ENCODE data around the gene GALC. TPM values are rescaled to one million over a fixed set of nuclear protein-coding genes. Genes with fewer than 3 reads are reported as not detected.

Gene GALC
- total and polyA plus RNA-seq, 7 donors, result 3.0 to 22.8 (median 11.3) TPM

DNA sequence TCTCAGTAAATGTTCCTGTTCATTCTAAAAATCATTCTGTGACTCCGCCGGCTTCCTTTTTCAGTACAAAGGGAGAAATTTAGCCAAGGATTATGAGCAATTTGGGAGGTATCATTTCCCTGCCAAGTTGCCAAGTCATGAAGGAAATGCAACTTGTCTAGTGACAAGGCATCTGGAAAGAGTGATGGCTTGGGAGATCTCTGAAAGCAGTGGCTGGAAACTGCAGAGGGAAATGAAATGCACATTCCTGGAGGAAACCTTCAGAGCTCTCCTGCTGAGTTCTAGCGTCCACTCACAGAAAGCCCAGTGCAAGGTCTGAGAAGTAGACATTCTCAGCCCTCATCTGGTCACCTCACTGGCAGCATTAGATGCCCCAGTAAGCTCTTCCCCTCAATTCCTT is 91.7 kb downstream of the GALC start:
- no peak for DNase-seq
- Histone ChIP-seq H3K4me3 (no peak overlapping the region), H3K9me3 (no peaks in the 10 kb centered on the region), H3K27ac (no peak overlapping the region), H3K36me3 (no peaks in the 10 kb centered on the region), H3K4me1 (no peaks in the 10 kb centered on the region), H3K27me3 (no peaks in the 10 kb centered on the region)
- intact Hi-C loops (cut with DNase I), result no loop called here
- no peak for TF ChIP-seq POLR2A (IDR thresholded peaks at IDR 0.05)
- TF ChIP-seq, protein P1, sequence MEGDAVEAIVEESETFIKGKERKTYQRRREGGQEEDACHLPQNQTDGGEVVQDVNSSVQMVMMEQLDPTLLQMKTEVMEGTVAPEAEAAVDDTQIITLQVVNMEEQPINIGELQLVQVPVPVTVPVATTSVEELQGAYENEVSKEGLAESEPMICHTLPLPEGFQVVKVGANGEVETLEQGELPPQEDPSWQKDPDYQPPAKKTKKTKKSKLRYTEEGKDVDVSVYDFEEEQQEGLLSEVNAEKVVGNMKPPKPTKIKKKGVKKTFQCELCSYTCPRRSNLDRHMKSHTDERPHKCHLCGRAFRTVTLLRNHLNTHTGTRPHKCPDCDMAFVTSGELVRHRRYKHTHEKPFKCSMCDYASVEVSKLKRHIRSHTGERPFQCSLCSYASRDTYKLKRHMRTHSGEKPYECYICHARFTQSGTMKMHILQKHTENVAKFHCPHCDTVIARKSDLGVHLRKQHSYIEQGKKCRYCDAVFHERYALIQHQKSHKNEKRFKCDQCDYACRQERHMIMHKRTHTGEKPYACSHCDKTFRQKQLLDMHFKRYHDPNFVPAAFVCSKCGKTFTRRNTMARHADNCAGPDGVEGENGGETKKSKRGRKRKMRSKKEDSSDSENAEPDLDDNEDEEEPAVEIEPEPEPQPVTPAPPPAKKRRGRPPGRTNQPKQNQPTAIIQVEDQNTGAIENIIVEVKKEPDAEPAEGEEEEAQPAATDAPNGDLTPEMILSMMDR (IDR thresholded peaks at IDR 0.05), result no peak
- no peak for TF ChIP-seq EP300 (IDR thresholded peaks at IDR 0.05)
- TF ChIP-seq POLR2AphosphoS5 (IDR thresholded peaks at IDR 0.05), result no peak
- WGBS, 2 donors, result 83 to 84% methylated on average over 3 of the region's 3 CpGs

DNA sequence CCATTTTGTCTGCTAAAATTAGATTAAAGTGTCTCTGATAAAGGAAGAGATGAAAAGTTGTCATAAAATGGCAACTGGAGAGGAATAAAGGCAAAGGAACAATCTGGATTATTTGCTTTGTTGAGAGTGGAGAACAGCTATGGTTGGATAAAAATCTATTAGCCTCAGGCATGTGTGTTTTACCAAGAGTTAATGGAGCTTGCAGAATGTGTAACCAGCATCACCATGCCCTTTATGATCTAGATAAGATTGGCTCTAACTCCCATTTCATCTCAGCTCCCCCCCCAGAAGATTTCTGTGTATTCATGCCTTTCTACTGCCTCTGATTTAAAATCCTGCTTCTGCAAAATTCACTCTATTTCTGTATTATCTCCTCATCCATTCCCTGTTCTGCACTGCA is 93.8 kb downstream of the GALC start:
- TF ChIP-seq, protein P1 (IDR thresholded peaks at IDR 0.05), result no peak
- TF ChIP-seq POLR2AphosphoS5 (IDR thresholded peaks at IDR 0.05) (no peak), POLR2A (IDR thresholded peaks at IDR 0.05) (no peak), EP300 (IDR thresholded peaks at IDR 0.05) (no peak)
- intact Hi-C loops (cut with DNase I), result no loop called here
- DNase-seq, result no peak
- Histone ChIP-seq H3K27ac (no peak overlapping the region), H3K4me3 (no peak overlapping the region), H3K36me3 (no peaks in the 10 kb centered on the region), H3K9me3 (no peaks in the 10 kb centered on the region), H3K27me3 (no peaks in the 10 kb centered on the region), H3K4me1 (no peaks in the 10 kb centered on the region)

DNA sequence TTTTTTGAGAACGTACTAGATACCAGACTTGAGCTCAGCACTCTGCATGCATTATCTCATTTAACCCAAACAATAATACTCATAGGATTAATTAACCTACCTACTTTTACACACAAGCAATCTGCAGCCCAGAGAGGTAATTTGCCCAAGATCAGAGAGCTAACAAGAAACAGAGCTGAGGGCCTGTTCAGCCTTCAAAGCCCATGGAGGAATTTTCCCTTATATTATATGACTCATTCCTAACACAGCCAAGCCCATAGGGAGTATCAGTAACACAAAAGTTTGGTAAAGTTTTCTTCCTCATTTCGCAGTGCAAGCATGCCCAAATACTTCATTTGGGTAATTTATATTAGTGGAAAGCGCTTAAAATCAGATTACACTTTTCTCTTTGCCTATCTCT is 94.7 kb downstream of the GALC start:
- H3K4me3 ChIP-seq, result no peak overlapping the region
- no peaks in the 10 kb centered on the region for H3K27me3 ChIP-seq
- no peaks in the 10 kb centered on the region for H3K4me1 ChIP-seq
- TF ChIP-seq POLR2AphosphoS5 (IDR thresholded peaks at IDR 0.05) (no peak), POLR2A (IDR thresholded peaks at IDR 0.05) (no peak), EP300 (IDR thresholded peaks at IDR 0.05) (no peak)
- TF ChIP-seq, protein P1 (IDR thresholded peaks at IDR 0.05), result no peak
- H3K27ac ChIP-seq, result no peak overlapping the region
- WGBS, 2 donors, result 85 to 87% methylated on average over 3 of the region's 3 CpGs
- H3K9me3 ChIP-seq, result no peaks in the 10 kb centered on the region
- no peaks in the 10 kb centered on the region for H3K36me3 ChIP-seq
- intact Hi-C loops (cut with DNase I), result no loop called here
- DNase-seq, result no peak

DNA sequence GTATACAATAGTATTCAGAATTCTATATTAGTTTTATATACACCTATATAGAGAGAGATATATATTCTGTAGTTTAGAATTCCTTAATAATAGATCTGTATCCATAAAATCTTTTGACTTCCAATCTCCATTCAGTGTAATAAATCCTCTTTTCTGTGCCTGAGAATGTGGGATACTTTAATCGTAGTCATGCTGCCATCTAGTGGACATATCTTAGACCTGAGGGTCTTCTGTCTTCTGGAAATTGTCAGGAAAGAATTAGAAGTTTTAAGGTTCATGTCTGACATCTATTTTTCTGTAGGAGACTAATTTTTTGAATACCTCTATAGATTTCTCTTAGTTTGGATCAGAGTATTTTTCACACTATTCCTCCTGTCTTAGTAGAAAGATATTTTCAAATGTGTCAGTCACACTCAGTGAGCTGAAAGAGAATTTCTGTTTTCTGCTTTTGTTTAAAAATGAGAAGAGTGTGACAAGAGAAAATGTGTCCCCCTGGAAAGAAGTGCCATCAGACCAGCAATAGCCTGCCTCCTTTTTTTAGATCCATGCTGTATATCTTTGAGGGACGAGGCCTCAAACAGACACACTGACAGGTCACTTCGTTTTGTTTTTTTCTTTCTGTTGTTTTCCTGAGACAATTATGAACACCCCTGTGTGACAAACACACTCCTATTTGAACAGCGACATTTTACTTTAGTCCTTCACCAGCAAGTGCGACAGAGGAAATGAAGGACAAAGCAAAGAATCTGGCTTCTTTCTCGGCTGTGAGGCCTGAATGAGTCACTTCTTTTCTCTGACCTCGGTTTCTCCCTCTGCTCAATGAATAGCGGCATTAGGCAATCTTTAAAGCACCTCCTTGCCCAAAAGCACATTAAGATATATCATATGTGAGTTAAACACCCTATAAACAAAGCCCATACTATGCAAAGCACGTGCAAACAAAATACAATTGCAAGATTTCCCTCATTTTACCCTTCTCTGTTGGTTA is 96.3 kb downstream of the GALC start:
- TF ChIP-seq, protein P1 (IDR thresholded peaks at IDR 0.05), result peak in 3 of 4 experiments; percentile 33 to 64 (median 37)
- no peak for TF ChIP-seq POLR2A (IDR thresholded peaks at IDR 0.05)
- Histone ChIP-seq H3K9me3 (no peaks in the 10 kb centered on the region), H3K27ac (no peak overlapping the region), H3K36me3 (no peaks in the 10 kb centered on the region), H3K4me1 (no peaks in the 10 kb centered on the region), H3K4me3 (no peak overlapping the region), H3K27me3 (no peaks in the 10 kb centered on the region)
- no peak for DNase-seq
- intact Hi-C loops (cut with DNase I), result no loop called here
- WGBS, 2 donors, result 41 to 51% methylated on average over 9 of the region's 9 CpGs

Data from sigmoid colon (tissue), 7 donors.